H9 (cell line): ENCODE measurements around the gene STAB1. TPM values are rescaled to one million over a fixed set of nuclear protein-coding genes. Genes with fewer than 3 reads are reported as not detected.

Experiments used
- DNase-seq: peaks from one replicate; pipeline ENCODE4 v3.0.0-alpha.2; 2017
- H2AFZ ChIP-seq: one replicate; pipeline ENCODE4 v1.6.1; 2013; ENCODE audit warnings: mild to moderate bottlenecking, low read length, control low read depth, moderate library complexity
- H2AK5ac ChIP-seq: 2 replicates; pipeline ENCODE4 v1.6.1; 2013; ENCODE audit warnings: low read length, control low read depth, mixed read lengths; ENCODE audit not compliant: insufficient read length
- H2BK120ac ChIP-seq: one replicate; pipeline ENCODE4 v1.6.1; 2013; ENCODE audit warnings: low read depth, mild to moderate bottlenecking, low read length, control low read depth, inconsistent platforms; ENCODE audit not compliant: poor library complexity, severe bottlenecking
- H2BK12ac ChIP-seq: 2 replicates; pipeline ENCODE4 v1.6.1; 2013; ENCODE audit warnings: low read length, control low read depth, mixed read lengths, low read depth; ENCODE audit not compliant: insufficient read length
- H2BK15ac ChIP-seq: 2 replicates; pipeline ENCODE4 v1.6.1; 2013; ENCODE audit warnings: low read depth, low read length, control low read depth
- H2BK20ac ChIP-seq: one replicate; pipeline ENCODE4 v1.6.1; 2013; ENCODE audit warnings: low read depth, mild to moderate bottlenecking, low read length, control low read depth, inconsistent platforms; ENCODE audit not compliant: poor library complexity, severe bottlenecking
- H2BK5ac ChIP-seq: 2 replicates; pipeline ENCODE4 v1.6.1; 2013; ENCODE audit warnings: low read length, control low read depth, mixed read lengths; ENCODE audit not compliant: insufficient read length
- H3K14ac ChIP-seq: 2 replicates; pipeline ENCODE4 v1.6.1; 2013; ENCODE audit warnings: low read length, control low read depth; ENCODE audit not compliant: insufficient read depth
- H3K18ac ChIP-seq: 2 replicates; pipeline ENCODE4 v1.6.1; 2013; ENCODE audit warnings: low read depth, mild to moderate bottlenecking, mixed read lengths, low read length, control low read depth; ENCODE audit not compliant: insufficient read length
- H3K23ac ChIP-seq: 2 replicates; pipeline ENCODE4 v1.6.1; 2013; ENCODE audit warnings: low read length, control low read depth, mixed read lengths, low read depth; ENCODE audit not compliant: insufficient read length
- H3K23me2 ChIP-seq: 2 replicates; pipeline ENCODE4 v1.6.1; 2013; ENCODE audit warnings: low read depth, mild to moderate bottlenecking, mixed read lengths, low read length, control low read depth; ENCODE audit not compliant: insufficient read length, poor library complexity, severe bottlenecking
- H3K27ac ChIP-seq: 2 replicates; pipeline ENCODE4 v1.5.1; 2013; ENCODE audit warnings: low read length, control low read depth, mixed read lengths, low read depth; ENCODE audit not compliant: insufficient read length
- H3K27me3 ChIP-seq: 2 replicates; pipeline ENCODE4 v1.6.1; 2013; ENCODE audit warnings: low read length, control low read depth, inconsistent platforms; ENCODE audit not compliant: insufficient read depth
- H3K4ac ChIP-seq: 2 replicates; pipeline ENCODE4 v1.6.1; 2013; ENCODE audit warnings: low read depth, mild to moderate bottlenecking, control low read depth, inconsistent platforms, low read length, moderate library complexity
- H3K4me1 ChIP-seq: 2 replicates; pipeline ENCODE4 v1.6.1; 2013; ENCODE audit warnings: low read length, control low read depth, inconsistent platforms; ENCODE audit not compliant: insufficient read depth
- H3K4me2 ChIP-seq: 2 replicates; pipeline ENCODE4 v1.6.1; 2013; ENCODE audit warnings: low read length, control low read depth, mixed read lengths; ENCODE audit not compliant: insufficient read length, insufficient read depth
- H3K56ac ChIP-seq: 2 replicates; pipeline ENCODE4 v1.6.1; 2013; ENCODE audit warnings: low read depth, mild to moderate bottlenecking, mixed read lengths, low read length, control low read depth; ENCODE audit not compliant: insufficient read length
- H3K79me1 ChIP-seq: 2 replicates; pipeline ENCODE4 v1.6.1; 2013; ENCODE audit warnings: low read depth, mild to moderate bottlenecking, moderate library complexity, low read length, control low read depth, inconsistent platforms; ENCODE audit not compliant: insufficient read depth, poor library complexity, severe bottlenecking
- H3K79me2 ChIP-seq: 2 replicates; pipeline ENCODE4 v1.6.1; 2013; ENCODE audit warnings: low read length, control low read depth, inconsistent platforms; ENCODE audit not compliant: insufficient read depth
- H3K9ac ChIP-seq: 2 replicates; pipeline ENCODE4 v1.6.1; 2013; ENCODE audit warnings: low read length, control low read depth, mixed read lengths; ENCODE audit not compliant: insufficient read length; ENCODE audit errors: extremely low read depth
- H3K9me3 ChIP-seq: one replicate; pipeline ENCODE4 v1.6.1; 2013; ENCODE audit warnings: low read depth, low read length, inconsistent platforms; ENCODE audit not compliant: control insufficient read depth
- H3T11ph ChIP-seq: one replicate; pipeline ENCODE4 v1.6.1; 2013; ENCODE audit warnings: mild to moderate bottlenecking, low read length, control low read depth, inconsistent platforms
- H4K20me1 ChIP-seq: one replicate; pipeline ENCODE4 v1.6.1; 2013; ENCODE audit not compliant: control insufficient read depth, insufficient read length, insufficient read depth
- H4K5ac ChIP-seq: 2 replicates; pipeline ENCODE4 v1.6.1; 2013; ENCODE audit warnings: low read depth, mild to moderate bottlenecking, mixed read lengths, low read length, control low read depth; ENCODE audit not compliant: insufficient read length
- H4K8ac ChIP-seq: replicated peaks from 2 replicates; pipeline ENCODE4 v1.6.1; 2013; ENCODE audit warnings: low read length, control low read depth, mixed read lengths, low read depth; ENCODE audit not compliant: insufficient read length
- H4K91ac ChIP-seq: 2 replicates; pipeline ENCODE4 v1.6.1; 2013; ENCODE audit warnings: low read depth, mild to moderate bottlenecking, moderate library complexity, mixed read lengths, low read length, control low read depth; ENCODE audit not compliant: insufficient read length
- H3K27ac Mint-ChIP-seq, 3 experiments: 2 replicates in 2 of 3; 3 replicates in 1 of 3; pipeline ENCODE4 v1.8.0; 2020 to 2021; ENCODE audit warnings: mixed read lengths in 3 of 3, mild to moderate bottlenecking in 1 of 3, moderate library complexity in 1 of 3
- H3K27me3 Mint-ChIP-seq: 2 replicates; pipeline ENCODE4 v1.8.0; 2021; ENCODE audit warnings: low read depth, mild to moderate bottlenecking, moderate library complexity, mixed read lengths
- H3K36me3 Mint-ChIP-seq, 3 experiments: 2 replicates in 2 of 3; 3 replicates in 1 of 3; pipeline ENCODE4 v1.8.0; 2020 to 2021; ENCODE audit warnings: low read depth in 3 of 3, mixed read lengths in 3 of 3; ENCODE audit not compliant: insufficient read depth in 1 of 3
- H3K4me1 Mint-ChIP-seq, 2 experiments: 2 replicates each; pipeline ENCODE4 v1.8.0; 2020; ENCODE audit warnings: mixed read lengths in 2 of 2
- H3K4me3 Mint-ChIP-seq, 2 experiments: 2 replicates in 1 of 2; 3 replicates in 1 of 2; pipeline ENCODE4 v1.8.0; 2020 to 2021; ENCODE audit warnings: mild to moderate bottlenecking in 2 of 2, mixed read lengths in 2 of 2, moderate library complexity in 1 of 2
- H3K9me3 Mint-ChIP-seq, 2 experiments: 2 replicates in 1 of 2; 3 replicates in 1 of 2; pipeline ENCODE4 v1.8.0; 2020; ENCODE audit warnings: mild to moderate bottlenecking in 2 of 2, mixed read lengths in 2 of 2, moderate library complexity in 1 of 2
- WGBS: extraction: QIAGEN DNeasy Blood & Tissue Kit; methylation state at CpG from one replicate; pipeline ENCODE4 v1.1.7; 2013; ENCODE audit warnings: missing lambda C conversion rate, low lambda C conversion rate, mixed read lengths; ENCODE audit not compliant: insufficient read length; ENCODE audit errors: extremely low coverage; 5-methylcytosine and 5-hydroxymethylcytosine counted together
- total RNA-seq: library from RNA; stranded (reverse); gene quantifications from 2 replicates; pipeline ENCODE4 v1.2.1, GENCODE V29; 2021
- TF ChIP-seq, protein P1 (sequence below): fragments of 200-600 bp; sonication (generic); conservative IDR thresholded peaks from 3 replicates; pipeline ENCODE4 v1.8.0; 2021; ENCODE audit warnings: antibody characterized with exemption, mild to moderate bottlenecking

Gene STAB1
- total RNA-seq, 1 experiment from 2014 or later, result 1.5 TPM

DNA sequence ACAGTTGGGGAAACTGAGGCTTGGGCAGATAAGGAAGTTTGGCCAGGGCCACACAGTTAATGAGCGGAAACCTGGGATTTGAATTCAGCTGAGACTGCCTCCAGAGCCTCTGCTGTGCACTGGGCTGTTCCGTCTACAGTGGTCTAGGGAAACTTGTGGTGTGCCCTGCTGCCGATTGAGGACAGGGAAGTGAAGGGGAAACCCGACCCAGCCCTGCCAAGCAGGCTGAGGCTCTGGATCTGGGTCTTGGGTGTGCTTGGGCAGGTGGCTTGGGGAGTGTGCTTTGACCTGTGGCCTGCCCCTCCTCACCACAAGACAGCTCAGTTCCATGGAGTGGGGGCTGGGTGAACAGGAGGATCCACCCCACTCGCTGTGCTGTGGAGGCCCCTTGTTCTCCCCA, 22.1 kb upstream of the STAB1 start:
- no peaks in the 10 kb centered on the region for H3K9me3 Mint-ChIP-seq
- Histone ChIP-seq H2BK15ac (no peak overlapping the region), H3K4me2 (no peak overlapping the region), H3K18ac (no peak overlapping the region), H3K9me3 (no peaks in the 10 kb centered on the region), H2AFZ (no peak overlapping the region), H3K27ac (no peak overlapping the region), H3T11ph (no peak overlapping the region), H2BK5ac (no peak overlapping the region), H3K23me2 (no peaks in the 10 kb centered on the region), H2BK120ac (no peak overlapping the region), H2BK12ac (no peak overlapping the region), H3K27me3 (no peaks in the 10 kb centered on the region), H2AK5ac (no peak overlapping the region), H3K23ac (no peak overlapping the region), H3K4ac (no peak overlapping the region), H4K20me1 (no peaks in the 10 kb centered on the region), H3K4me1 (no peaks in the 10 kb centered on the region), H3K14ac (no peak overlapping the region), H2BK20ac (no peak overlapping the region), H4K5ac (no peak overlapping the region), H4K91ac (no peak overlapping the region), H4K8ac (no peak overlapping the region), H3K79me1 (no peaks in the 10 kb centered on the region), H3K56ac (no peak overlapping the region), H3K79me2 (no peaks in the 10 kb centered on the region), H3K9ac (no peak overlapping the region)
- no peak overlapping the region for H3K27ac Mint-ChIP-seq
- no peak for DNase-seq
- H3K4me3 Mint-ChIP-seq, result no peak overlapping the region
- TF ChIP-seq, protein P1, sequence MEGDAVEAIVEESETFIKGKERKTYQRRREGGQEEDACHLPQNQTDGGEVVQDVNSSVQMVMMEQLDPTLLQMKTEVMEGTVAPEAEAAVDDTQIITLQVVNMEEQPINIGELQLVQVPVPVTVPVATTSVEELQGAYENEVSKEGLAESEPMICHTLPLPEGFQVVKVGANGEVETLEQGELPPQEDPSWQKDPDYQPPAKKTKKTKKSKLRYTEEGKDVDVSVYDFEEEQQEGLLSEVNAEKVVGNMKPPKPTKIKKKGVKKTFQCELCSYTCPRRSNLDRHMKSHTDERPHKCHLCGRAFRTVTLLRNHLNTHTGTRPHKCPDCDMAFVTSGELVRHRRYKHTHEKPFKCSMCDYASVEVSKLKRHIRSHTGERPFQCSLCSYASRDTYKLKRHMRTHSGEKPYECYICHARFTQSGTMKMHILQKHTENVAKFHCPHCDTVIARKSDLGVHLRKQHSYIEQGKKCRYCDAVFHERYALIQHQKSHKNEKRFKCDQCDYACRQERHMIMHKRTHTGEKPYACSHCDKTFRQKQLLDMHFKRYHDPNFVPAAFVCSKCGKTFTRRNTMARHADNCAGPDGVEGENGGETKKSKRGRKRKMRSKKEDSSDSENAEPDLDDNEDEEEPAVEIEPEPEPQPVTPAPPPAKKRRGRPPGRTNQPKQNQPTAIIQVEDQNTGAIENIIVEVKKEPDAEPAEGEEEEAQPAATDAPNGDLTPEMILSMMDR, result no peak
- peaks cover 40 to 78% (median 74%) of the 10 kb centered on the region in 3 experiments for H3K36me3 Mint-ChIP-seq
- WGBS, result no CpG with 5 or more reads among the region's 5 CpGs
- H3K27me3 Mint-ChIP-seq, result no peaks in the 10 kb centered on the region
- peaks cover 0 to 6% of the 10 kb centered on the region in 2 experiments; a peak in 2 of 4 replicates for H3K4me1 Mint-ChIP-seq
